ENCODE data around the gene IKZF1.

Gene IKZF1

GRCh38 chr7:50275430-50275829 lies 29.1 kb upstream of the IKZF1 start:
- Histone ChIP-seq H4K20me1 (ENCODE audit: insufficient read depth, low read length, poor library complexity, severe bottlenecking) (no peaks in the 10 kb centered on the region), H3K4me2 (ENCODE audit: low read depth, low read length, poor library complexity, severe bottlenecking) (no peak overlapping the region), H3K79me2 (ENCODE audit: insufficient read depth, low read length) (no peaks in the 10 kb centered on the region), H3K4me1 (ENCODE audit: insufficient read depth, low read length, poor library complexity, severe bottlenecking) (peaks cover 35% of the 10 kb centered on the region), H3K9ac (ENCODE audit: low read depth, low read length, poor library complexity, severe bottlenecking) (no peak overlapping the region), H3K9me2 (replicated peaks; ENCODE audit: low read depth, low read length) (no peaks in the 10 kb centered on the region), H3K9me3 (ENCODE audit: insufficient read depth, low read depth, low read length) (0 out of 2 replicates have a peak, but pooled peaks cover 2% of the 10 kb centered on the region), H3F3A (ENCODE audit: low read depth) (no peaks in the 10 kb centered on the region), H3K4me3 (ENCODE audit: low read length, poor library complexity, severe bottlenecking) (no peak overlapping the region), H3K36me3 (ENCODE audit: insufficient read depth, low read length) (no peaks in the 10 kb centered on the region), H2AFZ (ENCODE audit: low read length) (no peak overlapping the region), H3K27me3 (ENCODE audit: insufficient read depth, low read length, poor library complexity, severe bottlenecking) (no peaks in the 10 kb centered on the region)
- TF ChIP-seq EZH2phosphoT487 (IDR thresholded peaks at IDR 0.05; ENCODE audit: borderline replicate concordance), result no peak
- no peak for TF ChIP-seq CTCF (conservative IDR thresholded peaks at IDR 0.05; ENCODE audit: low read length)

- Histone ChIP-seq H2AFZ (ENCODE audit: low read length) (no peak overlapping the region), H4K20me1 (ENCODE audit: insufficient read depth, low read length, poor library complexity, severe bottlenecking) (no peaks in the 10 kb centered on the region), H3K4me2 (ENCODE audit: low read depth, low read length, poor library complexity, severe bottlenecking) (no peak overlapping the region), H3F3A (ENCODE audit: low read depth) (no peaks in the 10 kb centered on the region), H3K36me3 (ENCODE audit: insufficient read depth, low read length) (no peaks in the 10 kb centered on the region), H3K9me3 (ENCODE audit: insufficient read depth, low read depth, low read length) (no peaks in the 10 kb centered on the region), H3K4me3 (ENCODE audit: low read length, poor library complexity, severe bottlenecking) (no peak overlapping the region), H3K79me2 (ENCODE audit: insufficient read depth, low read length) (no peaks in the 10 kb centered on the region), H3K4me1 (ENCODE audit: insufficient read depth, low read length, poor library complexity, severe bottlenecking) (peaks cover 43% of the 10 kb centered on the region), H3K9ac (ENCODE audit: low read depth, low read length, poor library complexity, severe bottlenecking) (no peak overlapping the region), H3K27me3 (ENCODE audit: insufficient read depth, low read length, poor library complexity, severe bottlenecking) (no peaks in the 10 kb centered on the region), H3K9me2 (replicated peaks; ENCODE audit: low read depth, low read length) (no peaks in the 10 kb centered on the region)
- TF ChIP-seq CTCF (conservative IDR thresholded peaks at IDR 0.05; ENCODE audit: low read length) (no peak), EZH2phosphoT487 (IDR thresholded peaks at IDR 0.05; ENCODE audit: borderline replicate concordance) (no peak)
Observed at GRCh38 chr7:50276483-50276882, 28.0 kb upstream of the IKZF1 start.

GRCh38 chr7:50278120-50278519 lies 26.4 kb upstream of the IKZF1 start:
- no peak overlapping the region for H3K4me2 ChIP-seq (ENCODE audit: low read depth, low read length, poor library complexity, severe bottlenecking)
- TF ChIP-seq CTCF (conservative IDR thresholded peaks at IDR 0.05; ENCODE audit: low read length) (no peak), EZH2phosphoT487 (IDR thresholded peaks at IDR 0.05; ENCODE audit: borderline replicate concordance) (no peak)
- no peaks in the 10 kb centered on the region for H4K20me1 ChIP-seq (ENCODE audit: insufficient read depth, low read length, poor library complexity, severe bottlenecking)

More at GRCh38 chr7:50278120-50278519, 26.4 kb upstream of the IKZF1 start:
- Histone ChIP-seq H3K9me3 (ENCODE audit: insufficient read depth, low read depth, low read length) (no peaks in the 10 kb centered on the region), H2AFZ (ENCODE audit: low read length) (no peak overlapping the region), H3F3A (ENCODE audit: low read depth) (no peaks in the 10 kb centered on the region), H3K9ac (ENCODE audit: low read depth, low read length, poor library complexity, severe bottlenecking) (no peak overlapping the region), H3K4me1 (ENCODE audit: insufficient read depth, low read length, poor library complexity, severe bottlenecking) (peaks cover 53% of the 10 kb centered on the region), H3K27me3 (ENCODE audit: insufficient read depth, low read length, poor library complexity, severe bottlenecking) (no peaks in the 10 kb centered on the region), H3K79me2 (ENCODE audit: insufficient read depth, low read length) (no peaks in the 10 kb centered on the region), H3K9me2 (replicated peaks; ENCODE audit: low read depth, low read length) (no peaks in the 10 kb centered on the region), H3K36me3 (ENCODE audit: insufficient read depth, low read length) (no peaks in the 10 kb centered on the region), H3K4me3 (ENCODE audit: low read length, poor library complexity, severe bottlenecking) (no peak overlapping the region)

Data from Loucy (cell line).